ENCODE results near the gene SLC39A2. TPM values are rescaled to one million over a fixed set of nuclear protein-coding genes. Genes with fewer than 3 reads are reported as not detected.

Gene SLC39A2
- polyA plus RNA-seq, 1 donor (not counting 4 experiments of a cell fraction or from before 2014, with no cell fraction given), result 0.94 TPM

DNA sequence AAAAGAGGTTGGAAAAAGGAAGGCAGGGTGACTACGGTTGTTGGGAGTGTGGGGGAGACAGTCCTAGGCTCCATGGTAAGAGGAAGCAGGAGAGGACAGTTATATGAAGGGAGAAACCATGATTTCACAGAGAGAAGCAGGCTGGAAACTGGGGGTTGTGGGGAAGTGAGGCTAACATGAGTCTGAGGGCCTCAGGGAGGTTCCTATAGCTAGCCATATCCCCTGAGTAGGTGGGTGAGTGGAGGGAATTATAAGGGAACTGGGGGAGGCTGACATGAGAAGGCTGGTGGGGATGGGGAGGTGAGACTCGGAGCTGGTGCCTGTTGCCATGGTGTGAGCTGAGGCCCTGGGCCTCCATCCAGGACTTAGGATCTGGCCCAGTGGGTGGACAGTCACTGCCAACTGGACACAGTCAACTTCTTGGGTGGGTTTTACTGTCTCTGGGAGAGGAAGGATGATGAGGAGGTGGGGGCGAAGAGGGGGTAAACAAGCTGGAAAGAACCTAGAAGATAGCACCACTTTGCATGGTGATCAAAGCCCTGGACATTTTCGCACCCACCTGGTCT is 34.1 kb downstream of the SLC39A2 start:
- no peaks in the 10 kb centered on the region for H3K36me3 ChIP-seq (ENCODE audit: control insufficient read depth in 2 of 2, extremely low read depth in 1 of 2, insufficient read depth in 2 of 2, low read length in 2 of 2)
- H3K4me1 ChIP-seq (ENCODE audit: control insufficient read depth, extremely low read depth, insufficient read depth, low read length), result no peaks in the 10 kb centered on the region
- no peak overlapping the region for H3K9ac ChIP-seq (ENCODE audit: control insufficient read depth, extremely low read depth, insufficient read depth, low read length)
- H3K27ac ChIP-seq (ENCODE audit: control insufficient read depth, insufficient read depth, low read length), result no peak overlapping the region
- DNase-seq (ENCODE audit: low read depth, low spot score) (no peak), FAIRE-seq (no peak)
- no peaks in the 10 kb centered on the region for H3K9me1 ChIP-seq (ENCODE audit: control insufficient read depth, extremely low read depth, insufficient read depth, low read length)
- no peak overlapping the region for H3K4me3 ChIP-seq (ENCODE audit: control insufficient read depth in 2 of 3, extremely low read depth in 1 of 3, insufficient read depth in 2 of 3, low read depth in 1 of 3, low read length in 3 of 3)
- H2AFZ ChIP-seq (ENCODE audit: control insufficient read depth, low read length), result no peak overlapping the region
- no peaks in the 10 kb centered on the region for H3K9me3 ChIP-seq (ENCODE audit: control insufficient read depth, low read depth, low read length)
- dilution Hi-C loops (cut with MboI; ENCODE audit: extremely low pct_ligation_motif_present, low sequenced_read_pairs), result no loop called here
- H4K20me1 ChIP-seq (ENCODE audit: control insufficient read depth, extremely low read depth, insufficient read depth, low read length), result no peaks in the 10 kb centered on the region
- H3K4me2 ChIP-seq (ENCODE audit: control insufficient read depth, extremely low read depth, insufficient read depth, low read depth, low read length), result no peak overlapping the region
- H3K27me3 ChIP-seq (ENCODE audit: control insufficient read depth, extremely low read depth, insufficient read depth, low read length), result peaks cover 3% of the 10 kb centered on the region
- no peaks in the 10 kb centered on the region for H3K79me2 ChIP-seq (ENCODE audit: control insufficient read depth, insufficient read depth, low read length)
- no peak for TF ChIP-seq EZH2 (IDR thresholded peaks at IDR 0.05; ENCODE audit: low read length)
- TF ChIP-seq, protein P1, sequence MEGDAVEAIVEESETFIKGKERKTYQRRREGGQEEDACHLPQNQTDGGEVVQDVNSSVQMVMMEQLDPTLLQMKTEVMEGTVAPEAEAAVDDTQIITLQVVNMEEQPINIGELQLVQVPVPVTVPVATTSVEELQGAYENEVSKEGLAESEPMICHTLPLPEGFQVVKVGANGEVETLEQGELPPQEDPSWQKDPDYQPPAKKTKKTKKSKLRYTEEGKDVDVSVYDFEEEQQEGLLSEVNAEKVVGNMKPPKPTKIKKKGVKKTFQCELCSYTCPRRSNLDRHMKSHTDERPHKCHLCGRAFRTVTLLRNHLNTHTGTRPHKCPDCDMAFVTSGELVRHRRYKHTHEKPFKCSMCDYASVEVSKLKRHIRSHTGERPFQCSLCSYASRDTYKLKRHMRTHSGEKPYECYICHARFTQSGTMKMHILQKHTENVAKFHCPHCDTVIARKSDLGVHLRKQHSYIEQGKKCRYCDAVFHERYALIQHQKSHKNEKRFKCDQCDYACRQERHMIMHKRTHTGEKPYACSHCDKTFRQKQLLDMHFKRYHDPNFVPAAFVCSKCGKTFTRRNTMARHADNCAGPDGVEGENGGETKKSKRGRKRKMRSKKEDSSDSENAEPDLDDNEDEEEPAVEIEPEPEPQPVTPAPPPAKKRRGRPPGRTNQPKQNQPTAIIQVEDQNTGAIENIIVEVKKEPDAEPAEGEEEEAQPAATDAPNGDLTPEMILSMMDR (optimal IDR thresholded peaks at IDR 0.05 in 1 of 3, IDR thresholded peaks at IDR 0.05 in 1 of 3, conservative IDR thresholded peaks at IDR 0.05 in 1 of 3; ENCODE audit: extremely low read depth in 1 of 3, insufficient read depth in 2 of 3, low read length in 3 of 3), result no peak

DNA sequence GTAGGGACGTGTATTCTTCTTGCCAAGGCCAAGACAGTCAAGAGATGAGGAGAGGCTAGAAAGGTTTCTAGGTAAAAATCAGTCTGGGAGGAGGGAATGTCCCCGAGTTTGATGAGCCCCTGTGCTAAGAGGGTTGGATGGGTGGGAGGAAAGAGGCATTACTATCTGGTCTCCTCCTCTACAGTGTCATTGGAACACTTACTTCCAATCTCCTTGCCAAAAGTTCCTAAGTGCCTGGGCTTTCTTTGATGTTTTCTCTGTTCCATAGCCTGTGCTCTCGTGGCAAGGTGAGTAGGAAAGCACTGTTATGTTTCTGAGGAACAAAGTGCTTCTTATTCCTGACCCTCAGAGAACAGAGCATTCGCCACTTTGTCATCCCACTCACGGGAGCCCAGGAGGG is 35.6 kb downstream of the SLC39A2 start, which contains the start of gene RNASE13:
Gene RNASE13, minus strand, starts transcription at position 101 of the 400 bp plus-strand sequence. CDS start 519 bp downstream, outside the sequence.
- Histone ChIP-seq H3K36me3 (ENCODE audit: control insufficient read depth in 2 of 2, extremely low read depth in 1 of 2, insufficient read depth in 2 of 2, low read length in 2 of 2) (no peaks in the 10 kb centered on the region), H2AFZ (ENCODE audit: control insufficient read depth, low read length) (no peak within 1 kb of the TSS), H3K9me3 (ENCODE audit: control insufficient read depth, low read depth, low read length) (no peaks in the 10 kb centered on the region), H3K4me1 (ENCODE audit: control insufficient read depth, extremely low read depth, insufficient read depth, low read length) (peaks cover 12% of the 10 kb centered on the region), H3K4me2 (ENCODE audit: control insufficient read depth, extremely low read depth, insufficient read depth, low read depth, low read length) (no peak within 1 kb of the TSS), H3K79me2 (ENCODE audit: control insufficient read depth, insufficient read depth, low read length) (no peaks in the 10 kb centered on the region), H4K20me1 (ENCODE audit: control insufficient read depth, extremely low read depth, insufficient read depth, low read length) (no peaks in the 10 kb centered on the region), H3K4me3 (ENCODE audit: control insufficient read depth in 2 of 3, extremely low read depth in 1 of 3, insufficient read depth in 2 of 3, low read depth in 1 of 3, low read length in 3 of 3) (no peak within 1 kb of the TSS), H3K9me1 (ENCODE audit: control insufficient read depth, extremely low read depth, insufficient read depth, low read length) (no peaks in the 10 kb centered on the region), H3K27ac (ENCODE audit: control insufficient read depth, insufficient read depth, low read length) (no peak within 1 kb of the TSS), H3K9ac (ENCODE audit: control insufficient read depth, extremely low read depth, insufficient read depth, low read length) (no peak within 1 kb of the TSS), H3K27me3 (ENCODE audit: control insufficient read depth, extremely low read depth, insufficient read depth, low read length) (peaks cover 3% of the 10 kb centered on the region)
- dilution Hi-C loops (cut with MboI; ENCODE audit: extremely low pct_ligation_motif_present, low sequenced_read_pairs), result no loop called here
- FAIRE-seq (no peak), DNase-seq (ENCODE audit: low read depth, low spot score) (no peak)
- TF ChIP-seq, protein P1 (optimal IDR thresholded peaks at IDR 0.05 in 1 of 3, IDR thresholded peaks at IDR 0.05 in 1 of 3, conservative IDR thresholded peaks at IDR 0.05 in 1 of 3; ENCODE audit: extremely low read depth in 1 of 3, insufficient read depth in 2 of 3, low read length in 3 of 3), result no peak
- TF ChIP-seq EZH2 (IDR thresholded peaks at IDR 0.05; ENCODE audit: low read length), result no peak

Measured in keratinocyte (primary cell).